Neural progenitor cell (in vitro differentiated cells): Measurements from ENCODE around the gene TIAM1. TPM values are rescaled to one million over a fixed set of nuclear protein-coding genes. Genes with fewer than 3 reads are reported as not detected.

ENCODE experiments used
- DNase-seq: peaks from one replicate; pipeline ENCODE4 v3.0.0-alpha.2; 2016; ENCODE audit warnings: low spot score
- H2AFZ ChIP-seq: fragments of 200-600 bp; sonication (generic); replicated peaks from 2 replicates; pipeline ENCODE4 v1.6.1; 2016; ENCODE audit warnings: antibody characterized with exemption
- H3F3A ChIP-seq: fragments of 200-600 bp; sonication (generic); 2 replicates; pipeline ENCODE4 v1.6.1; 2016; ENCODE audit warnings: antibody characterized with exemption, low read depth
- H3K27ac ChIP-seq: fragments of 200-600 bp; sonication (generic); 2 replicates; pipeline ENCODE4 v1.5.1; 2016; ENCODE audit warnings: mild to moderate bottlenecking
- H3K27me3 ChIP-seq: fragments of 200-600 bp; sonication (generic); 2 replicates; pipeline ENCODE4 v1.6.1; 2016; ENCODE audit warnings: mild to moderate bottlenecking, moderate library complexity
- H3K36me3 ChIP-seq: fragments of 200-600 bp; sonication (generic); 2 replicates; pipeline ENCODE4 v1.5.1; 2016
- H3K4me1 ChIP-seq: fragments of 200-600 bp; sonication (generic); 2 replicates; pipeline ENCODE4 v1.6.1; 2016; ENCODE audit warnings: mixed run types
- H3K4me2 ChIP-seq: fragments of 200-600 bp; sonication (generic); 2 replicates; pipeline ENCODE4 v1.6.1; 2016
- H3K4me3 ChIP-seq: fragments of 200-600 bp; sonication (generic); 2 replicates; pipeline ENCODE4 v1.5.1; 2016
- H3K79me2 ChIP-seq: fragments of 200-600 bp; sonication (generic); 2 replicates; pipeline ENCODE4 v1.6.1; 2016; ENCODE audit warnings: low read depth
- H3K9ac ChIP-seq: fragments of 200-600 bp; sonication (generic); 2 replicates; pipeline ENCODE4 v1.6.1; 2016
- H3K9me3 ChIP-seq: fragments of 200-600 bp; sonication (generic); 2 replicates; pipeline ENCODE4 v1.5.1; 2016; ENCODE audit warnings: low read depth
- H4K20me1 ChIP-seq: fragments of 200-600 bp; sonication (generic); 2 replicates; pipeline ENCODE4 v1.6.1; 2016; ENCODE audit warnings: low read depth
- H3K27ac Mint-ChIP-seq: 3 replicates; pipeline ENCODE4 v1.8.0; 2021; ENCODE audit warnings: mixed read lengths
- H3K27me3 Mint-ChIP-seq: 2 replicates; pipeline ENCODE4 v1.8.0; 2022; ENCODE audit warnings: low read depth, mild to moderate bottlenecking, inconsistent platforms, moderate library complexity, mixed read lengths; ENCODE audit not compliant: insufficient read depth
- H3K36me3 Mint-ChIP-seq: 3 replicates; pipeline ENCODE4 v1.8.0; 2021; ENCODE audit warnings: mixed read lengths
- H3K4me1 Mint-ChIP-seq: 3 replicates; pipeline ENCODE4 v1.8.0; 2021; ENCODE audit warnings: mixed read lengths
- H3K4me3 Mint-ChIP-seq: 3 replicates; pipeline ENCODE4 v1.8.0; 2021; ENCODE audit warnings: mild to moderate bottlenecking, moderate library complexity, mixed read lengths
- H3K9me3 Mint-ChIP-seq: 3 replicates; pipeline ENCODE4 v1.8.0; 2020; ENCODE audit warnings: mixed read lengths
- EZH2 ChIP-seq: fragments of 200-600 bp; sonication (generic); IDR thresholded peaks from 2 replicates; pipeline ENCODE4 v1.6.1; 2017; ENCODE audit warnings: antibody characterized with exemption, mild to moderate bottlenecking, moderate library complexity
- EZH2phosphoT487 ChIP-seq: fragments of 200-600 bp; sonication (generic); IDR thresholded peaks from 2 replicates; pipeline ENCODE4 v1.6.1; 2017; ENCODE audit warnings: antibody characterized with exemption
- total RNA-seq: library from RNA; depleted of rRNA; stranded (reverse); fragments of >200 nt; gene quantifications from 2 replicates; pipeline ENCODE4 v1.2.3, GENCODE V29; 2015; ENCODE audit warnings: low replicate concordance
- TF ChIP-seq, protein P1 (sequence below): fragments of 200-600 bp; sonication (generic); IDR thresholded peaks from 2 replicates; pipeline ENCODE4 v1.5.1; 2017; ENCODE audit warnings: antibody characterized with exemption, mild to moderate bottlenecking

The TIAM1 gene
- total RNA-seq, 1 donor from 2014 or later: 27.2 TPM

DNA sequence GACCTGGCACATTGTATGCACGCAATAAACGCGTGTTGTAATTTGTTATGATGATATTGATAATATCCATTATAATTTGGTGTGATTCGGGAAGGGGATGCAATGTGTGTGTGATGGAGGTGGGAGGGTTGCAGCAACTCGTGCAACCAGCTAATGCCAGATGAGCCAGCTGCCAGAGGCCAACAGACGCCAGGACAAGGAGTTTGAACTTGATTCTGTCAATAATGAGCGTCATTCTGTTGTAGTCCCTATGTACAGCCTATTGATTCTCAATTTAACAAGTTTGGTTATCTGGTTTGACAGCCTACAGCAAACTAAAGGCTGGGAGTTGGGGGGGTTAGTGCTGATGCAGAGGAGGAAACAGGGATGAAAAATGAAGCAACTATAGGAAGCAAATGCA lies 35.5 kb downstream of the TIAM1 start:
- Histone ChIP-seq H3K27me3 (no peaks in the 10 kb centered on the region), H3K79me2 (no peaks in the 10 kb centered on the region), H3K27ac (no peak overlapping the region), H3K4me1 (peaks cover 10% of the 10 kb centered on the region), H2AFZ (no peak overlapping the region), H3K9me3 (no peaks in the 10 kb centered on the region), H4K20me1 (no peaks in the 10 kb centered on the region), H3K4me2 (no peak overlapping the region), H3F3A (no peaks in the 10 kb centered on the region), H3K4me3 (no peak overlapping the region), H3K9ac (no peak overlapping the region), H3K36me3 (no peaks in the 10 kb centered on the region)
- Mint-ChIP-seq H3K36me3 (peaks cover 17% of the 10 kb centered on the region), H3K4me3 (no peak overlapping the region), H3K4me1 (peaks cover 27% of the 10 kb centered on the region), H3K27ac (no peak overlapping the region), H3K27me3 (peaks cover 6% of the 10 kb centered on the region), H3K9me3 (no peaks in the 10 kb centered on the region)
- DNase-seq: no peak
- no peak for TF ChIP-seq EZH2
- no peak for TF ChIP-seq EZH2phosphoT487
- TF ChIP-seq, protein P1, sequence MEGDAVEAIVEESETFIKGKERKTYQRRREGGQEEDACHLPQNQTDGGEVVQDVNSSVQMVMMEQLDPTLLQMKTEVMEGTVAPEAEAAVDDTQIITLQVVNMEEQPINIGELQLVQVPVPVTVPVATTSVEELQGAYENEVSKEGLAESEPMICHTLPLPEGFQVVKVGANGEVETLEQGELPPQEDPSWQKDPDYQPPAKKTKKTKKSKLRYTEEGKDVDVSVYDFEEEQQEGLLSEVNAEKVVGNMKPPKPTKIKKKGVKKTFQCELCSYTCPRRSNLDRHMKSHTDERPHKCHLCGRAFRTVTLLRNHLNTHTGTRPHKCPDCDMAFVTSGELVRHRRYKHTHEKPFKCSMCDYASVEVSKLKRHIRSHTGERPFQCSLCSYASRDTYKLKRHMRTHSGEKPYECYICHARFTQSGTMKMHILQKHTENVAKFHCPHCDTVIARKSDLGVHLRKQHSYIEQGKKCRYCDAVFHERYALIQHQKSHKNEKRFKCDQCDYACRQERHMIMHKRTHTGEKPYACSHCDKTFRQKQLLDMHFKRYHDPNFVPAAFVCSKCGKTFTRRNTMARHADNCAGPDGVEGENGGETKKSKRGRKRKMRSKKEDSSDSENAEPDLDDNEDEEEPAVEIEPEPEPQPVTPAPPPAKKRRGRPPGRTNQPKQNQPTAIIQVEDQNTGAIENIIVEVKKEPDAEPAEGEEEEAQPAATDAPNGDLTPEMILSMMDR: no peak

DNA sequence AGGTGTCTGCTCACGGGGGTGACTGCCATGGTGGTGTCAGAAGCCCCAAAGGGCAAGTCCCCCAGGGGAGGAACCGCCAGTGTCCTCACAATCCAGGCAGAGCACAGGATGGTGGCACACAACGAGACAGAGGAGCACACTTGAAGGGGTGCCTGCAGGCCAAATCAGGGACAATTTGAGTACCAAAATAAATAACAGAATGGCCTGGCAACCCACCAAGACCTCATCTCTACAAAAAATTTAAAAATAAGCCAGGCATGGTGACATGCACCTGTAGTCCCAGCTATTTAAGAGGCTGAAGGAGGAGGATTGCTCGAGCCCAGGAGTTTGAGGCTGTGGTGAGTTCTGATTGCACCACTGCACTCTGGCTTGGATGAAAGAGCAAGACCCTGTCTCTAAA lies 38.2 kb downstream of the TIAM1 start:
- H3K36me3 Mint-ChIP-seq: peaks cover 8% of the 10 kb centered on the region
- H2AFZ ChIP-seq: no peak overlapping the region
- TF ChIP-seq, protein P1: no peak
- TF ChIP-seq EZH2: no peak
- TF ChIP-seq EZH2phosphoT487: no peak
- no peak for DNase-seq
- no peaks in the 10 kb centered on the region for H3K79me2 ChIP-seq
- H3K27me3 Mint-ChIP-seq: peaks cover 4% of the 10 kb centered on the region
- H3K27me3 ChIP-seq: no peaks in the 10 kb centered on the region
- H3K36me3 ChIP-seq: no peaks in the 10 kb centered on the region
- H3K4me1 ChIP-seq: peaks cover 3% of the 10 kb centered on the region
- H3K9me3 ChIP-seq: no peaks in the 10 kb centered on the region
- H3K9ac ChIP-seq: no peak overlapping the region
- H4K20me1 ChIP-seq: no peaks in the 10 kb centered on the region
- H3F3A ChIP-seq: no peaks in the 10 kb centered on the region
- H3K4me3 Mint-ChIP-seq: no peak overlapping the region
- H3K27ac Mint-ChIP-seq: no peak overlapping the region
- no peak overlapping the region for H3K4me2 ChIP-seq
- no peaks in the 10 kb centered on the region for H3K9me3 Mint-ChIP-seq
- H3K4me1 Mint-ChIP-seq: peaks cover 25% of the 10 kb centered on the region
- H3K27ac ChIP-seq: no peak overlapping the region
- H3K4me3 ChIP-seq: no peak overlapping the region

DNA sequence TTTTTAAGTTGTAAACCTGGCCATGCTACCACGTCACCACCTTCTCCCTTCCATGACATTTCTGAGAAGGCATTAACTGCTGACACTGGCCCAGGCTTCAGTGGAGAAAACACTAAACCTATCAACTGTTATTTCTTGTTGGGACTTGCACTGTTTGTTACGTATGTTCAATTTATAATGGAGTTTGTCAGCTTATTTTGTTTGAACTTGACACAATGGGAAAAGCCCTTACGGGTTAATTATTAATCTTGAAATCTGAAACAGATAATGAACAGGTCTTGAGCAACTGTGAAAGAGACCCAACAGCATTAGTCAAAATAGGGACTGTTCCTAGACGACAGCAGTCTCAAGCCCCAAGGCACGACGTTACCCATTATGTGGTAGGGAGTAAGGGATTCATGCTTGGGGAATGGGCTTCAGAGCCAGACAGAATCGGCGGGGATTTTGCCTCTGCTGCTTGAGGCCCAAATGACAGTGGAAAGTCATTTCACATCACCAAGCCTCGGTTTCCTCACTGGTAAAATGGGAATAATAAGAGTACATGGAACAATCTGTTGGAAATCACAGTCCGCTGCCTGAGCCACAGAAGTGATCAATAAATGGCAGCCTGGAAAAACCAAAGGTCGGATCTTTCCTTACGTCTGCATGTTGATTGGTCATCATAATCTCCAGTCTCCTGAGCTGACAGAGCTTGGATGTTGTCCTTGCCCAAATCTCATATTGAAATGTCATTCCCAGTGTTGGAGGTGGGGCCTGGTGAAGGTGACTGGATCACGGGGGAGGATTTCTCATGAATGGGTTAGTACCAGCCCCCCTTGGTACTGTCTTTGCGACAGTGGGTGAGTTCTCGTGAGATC lies 44.5 kb downstream of the TIAM1 start:
- TF ChIP-seq, protein P1: no peak
- TF ChIP-seq EZH2phosphoT487 (no peak), EZH2 (no peak)
- Histone ChIP-seq H2AFZ (no peak overlapping the region), H3K79me2 (no peaks in the 10 kb centered on the region), H3K4me3 (no peak overlapping the region), H4K20me1 (no peaks in the 10 kb centered on the region), H3K36me3 (no peaks in the 10 kb centered on the region), H3K4me1 (peaks cover under 1% of the 10 kb centered on the region), H3K27ac (no peak overlapping the region), H3K9ac (no peak overlapping the region), H3F3A (no peaks in the 10 kb centered on the region), H3K9me3 (no peaks in the 10 kb centered on the region), H3K4me2 (no peak overlapping the region), H3K27me3 (no peaks in the 10 kb centered on the region)
- Mint-ChIP-seq H3K4me3 (no peak overlapping the region), H3K4me1 (peaks cover 4% of the 10 kb centered on the region), H3K27me3 (no peaks in the 10 kb centered on the region), H3K36me3 (peaks cover 20% of the 10 kb centered on the region), H3K27ac (no peak overlapping the region), H3K9me3 (peaks cover 7% of the 10 kb centered on the region)
- no peak for DNase-seq
